Measurements from ENCODE around the gene SH2D3C.

SH2D3C gene

GRCh38 chr9:127778280-127779135 lies at the start of gene SH2D3C:
Gene SH2D3C, minus strand, starts transcription at chr9:127778666. Its CDS starts 39 bp downstream, at chr9:127778627.
- TF ChIP-seq GATA2 (IDR thresholded peaks at IDR 0.05; ENCODE audit: low read depth, low read length) (no peak), GATA3 (IDR thresholded peaks at IDR 0.05; ENCODE audit: low read depth, low read length) (no peak)

GRCh38 chr9:127826253-127826913 lies 47.9 kb upstream of the SH2D3C start:
- TF ChIP-seq GATA3 (IDR thresholded peaks at IDR 0.05; ENCODE audit: low read depth, low read length) (no peak), GATA2 (IDR thresholded peaks at IDR 0.05; ENCODE audit: low read depth, low read length) (no peak)

- TF ChIP-seq GATA2 (IDR thresholded peaks at IDR 0.05; ENCODE audit: low read depth, low read length) (no peak), GATA3 (IDR thresholded peaks at IDR 0.05; ENCODE audit: low read depth, low read length) (no peak)
Observed at GRCh38 chr9:127825319-127826051, 47.0 kb upstream of the SH2D3C start.

GRCh38 chr9:127822108-127822507 lies 43.6 kb upstream of the SH2D3C start:
- TF ChIP-seq GATA2 (IDR thresholded peaks at IDR 0.05; ENCODE audit: low read depth, low read length) (no peak), GATA3 (IDR thresholded peaks at IDR 0.05; ENCODE audit: low read depth, low read length) (no peak)

- TF ChIP-seq GATA3 (IDR thresholded peaks at IDR 0.05; ENCODE audit: low read depth, low read length) = no peak
- TF ChIP-seq GATA2 (IDR thresholded peaks at IDR 0.05; ENCODE audit: low read depth, low read length) = no peak
Observed at GRCh38 chr9:127818574-127818973, 40.1 kb upstream of the SH2D3C start.

- TF ChIP-seq GATA3 (IDR thresholded peaks at IDR 0.05; ENCODE audit: low read depth, low read length) (no peak), GATA2 (IDR thresholded peaks at IDR 0.05; ENCODE audit: low read depth, low read length) (no peak)
Observed at GRCh38 chr9:127817881-127818434, 39.5 kb upstream of the SH2D3C start.

- TF ChIP-seq GATA2 (IDR thresholded peaks at IDR 0.05; ENCODE audit: low read depth, low read length) (no peak), GATA3 (IDR thresholded peaks at IDR 0.05; ENCODE audit: low read depth, low read length) (no peak)
Observed at GRCh38 chr9:127816728-127817127, 38.3 kb upstream of the SH2D3C start.

- TF ChIP-seq GATA2 (IDR thresholded peaks at IDR 0.05; ENCODE audit: low read depth, low read length) (no peak), GATA3 (IDR thresholded peaks at IDR 0.05; ENCODE audit: low read depth, low read length) (no peak)
Observed at GRCh38 chr9:127816362-127816725, 37.9 kb upstream of the SH2D3C start.

- no peak for TF ChIP-seq GATA2 (IDR thresholded peaks at IDR 0.05; ENCODE audit: low read depth, low read length)
- TF ChIP-seq GATA3 (IDR thresholded peaks at IDR 0.05; ENCODE audit: low read depth, low read length) = no peak
Observed at GRCh38 chr9:127815512-127816361, 37.3 kb upstream of the SH2D3C start.

- TF ChIP-seq GATA2 (IDR thresholded peaks at IDR 0.05; ENCODE audit: low read depth, low read length) (no peak), GATA3 (IDR thresholded peaks at IDR 0.05; ENCODE audit: low read depth, low read length) (no peak)
Observed at GRCh38 chr9:127814619-127815511, 36.4 kb upstream of the SH2D3C start.

- TF ChIP-seq GATA2 (IDR thresholded peaks at IDR 0.05; ENCODE audit: low read depth, low read length) (no peak), GATA3 (IDR thresholded peaks at IDR 0.05; ENCODE audit: low read depth, low read length) (no peak)
Observed at GRCh38 chr9:127813686-127814226, 35.3 kb upstream of the SH2D3C start.

Data from SH-SY5Y (cell line).